ENCODE results near the gene VWA5A. TPM values are rescaled to one million over a fixed set of nuclear protein-coding genes. Genes with fewer than 3 reads are reported as not detected.
"Not testable (repeated sequence)": the region's sequence is repeated elsewhere in the genome, so short reads cannot be mapped to it uniquely, and the experiment has no call there.

VWA5A gene
- total RNA-seq, 3 donors from 2014 or later = 41.2 to 97.3 (median 55.8) TPM

GRCh38 chr11:124152770-124153407, 37.6 kb downstream of the VWA5A start:
- no peaks in the 10 kb centered on the region for H3K36me3 ChIP-seq (ENCODE audit: low read depth)
- ATAC-seq = no peak
- intact Hi-C loops (cut with DNase I, micrococcal nuclease) = no loop called here
- no peak for DNase-seq
- H3K9me3 ChIP-seq = no peaks in the 10 kb centered on the region
- TF ChIP-seq CTCF (IDR thresholded peaks at IDR 0.05) = no peak
- no peaks in the 10 kb centered on the region for H3K4me1 ChIP-seq (ENCODE audit: low read depth)
- H3K4me3 ChIP-seq = no peak overlapping the region

GRCh38 chr11:124153821-124154220, 38.6 kb downstream of the VWA5A start:
- no peaks in the 10 kb centered on the region for H3K36me3 ChIP-seq (ENCODE audit: low read depth)
- H3K9me3 ChIP-seq = no peaks in the 10 kb centered on the region
- intact Hi-C loops (cut with DNase I, micrococcal nuclease) = no loop called here
- ATAC-seq = no peak
- H3K4me1 ChIP-seq (ENCODE audit: low read depth) = no peaks in the 10 kb centered on the region
- no peak overlapping the region for H3K4me3 ChIP-seq
- DNase-seq = no peak
- no peak for TF ChIP-seq CTCF (IDR thresholded peaks at IDR 0.05)

GRCh38 chr11:124159481-124159880, 44.2 kb downstream of the VWA5A start:
- intact Hi-C loops (cut with DNase I, micrococcal nuclease) = no loop called here
- Histone ChIP-seq H3K36me3 (ENCODE audit: low read depth) (no peaks in the 10 kb centered on the region), H3K4me1 (ENCODE audit: low read depth) (no peaks in the 10 kb centered on the region), H3K9me3 (no peaks in the 10 kb centered on the region), H3K4me3 (no peak overlapping the region)
- no peak for TF ChIP-seq CTCF (IDR thresholded peaks at IDR 0.05)
- no peak for ATAC-seq
- DNase-seq = no peak

- intact Hi-C loops (cut with DNase I, micrococcal nuclease) = no loop called here
- Histone ChIP-seq H3K4me3 (no peak overlapping the region), H3K9me3 (no peaks in the 10 kb centered on the region), H3K4me1 (ENCODE audit: low read depth) (no peaks in the 10 kb centered on the region), H3K36me3 (ENCODE audit: low read depth) (no peaks in the 10 kb centered on the region)
- ATAC-seq (no peak), DNase-seq (no peak)
- TF ChIP-seq CTCF (IDR thresholded peaks at IDR 0.05) = no peak
Observed at GRCh38 chr11:124160986-124161385, 45.7 kb downstream of the VWA5A start.

- no peak for ATAC-seq
- Histone ChIP-seq H3K4me1 (ENCODE audit: low read depth) (no peaks in the 10 kb centered on the region), H3K9me3 (no peaks in the 10 kb centered on the region), H3K4me3 (no peak overlapping the region), H3K36me3 (ENCODE audit: low read depth) (no peaks in the 10 kb centered on the region)
- intact Hi-C loops (cut with DNase I, micrococcal nuclease) = no loop called here
- no peak for TF ChIP-seq CTCF (IDR thresholded peaks at IDR 0.05)
- no peak for DNase-seq
Observed at GRCh38 chr11:124167826-124168231, 52.6 kb downstream of the VWA5A start.

- Histone ChIP-seq H3K9me3 (no peaks in the 10 kb centered on the region), H3K4me1 (ENCODE audit: low read depth) (no peaks in the 10 kb centered on the region), H3K4me3 (no peak overlapping the region), H3K36me3 (ENCODE audit: low read depth) (no peaks in the 10 kb centered on the region)
- DNase-seq (no peak), ATAC-seq (no peak)
- no peak for TF ChIP-seq CTCF (IDR thresholded peaks at IDR 0.05)
- intact Hi-C loops (cut with DNase I, micrococcal nuclease) = no loop called here
Observed at GRCh38 chr11:124168796-124169195, 53.5 kb downstream of the VWA5A start.

GRCh38 chr11:124170315-124170714, 55.1 kb downstream of the VWA5A start:
- H3K4me3 ChIP-seq; DNase-seq; ATAC-seq; H3K9me3 ChIP-seq; intact Hi-C loops (cut with DNase I, micrococcal nuclease); H3K4me1 ChIP-seq (ENCODE audit: low read depth); H3K36me3 ChIP-seq (ENCODE audit: low read depth): not testable (repeated sequence)
